Progenitor cell of endocrine pancreas (in vitro differentiated cells): ENCODE measurements around the gene CENPQ. TPM values are rescaled to one million over a fixed set of nuclear protein-coding genes. Genes with fewer than 3 reads are reported as not detected.

Experiments
- DNase-seq: peaks from one replicate; pipeline ENCODE4 v3.0.0; 2021; ENCODE audit warnings: low spot score; ENCODE audit not compliant: unreplicated experiment
- H3K27ac Mint-ChIP-seq: 2 replicates; pipeline ENCODE4 v1.8.0; 2021; ENCODE audit warnings: mild to moderate bottlenecking, moderate library complexity, mixed read lengths
- H3K27me3 Mint-ChIP-seq: 2 replicates; pipeline ENCODE4 v1.8.0; 2021; ENCODE audit warnings: mixed read lengths
- H3K36me3 Mint-ChIP-seq: 2 replicates; pipeline ENCODE4 v1.8.0; 2022; ENCODE audit warnings: mixed read lengths; ENCODE audit not compliant: insufficient read depth
- H3K4me1 Mint-ChIP-seq: 2 replicates; pipeline ENCODE4 v1.8.0; 2021; ENCODE audit warnings: low read depth, mixed read lengths
- H3K4me3 Mint-ChIP-seq: 2 replicates; pipeline ENCODE4 v1.8.0; 2021; ENCODE audit warnings: low read depth, mild to moderate bottlenecking, moderate library complexity, mixed read lengths
- H3K9me3 Mint-ChIP-seq: 2 replicates; pipeline ENCODE4 v1.8.0; 2021; ENCODE audit warnings: low read depth, mixed read lengths
- total RNA-seq: library from RNA; stranded (reverse); gene quantifications from 2 replicates; pipeline ENCODE4 v1.2.1, GENCODE V29; 2021
- TF ChIP-seq, protein P1 (sequence below): fragments of 200-600 bp; sonication (generic); IDR thresholded peaks from one replicate; pipeline ENCODE4 v1.5.0; 2021; ENCODE audit warnings: antibody characterized with exemption, mild to moderate bottlenecking; ENCODE audit not compliant: unreplicated experiment

Gene CENPQ
- total RNA-seq, 1 donor from 2014 or later = 8.0 TPM

DNA sequence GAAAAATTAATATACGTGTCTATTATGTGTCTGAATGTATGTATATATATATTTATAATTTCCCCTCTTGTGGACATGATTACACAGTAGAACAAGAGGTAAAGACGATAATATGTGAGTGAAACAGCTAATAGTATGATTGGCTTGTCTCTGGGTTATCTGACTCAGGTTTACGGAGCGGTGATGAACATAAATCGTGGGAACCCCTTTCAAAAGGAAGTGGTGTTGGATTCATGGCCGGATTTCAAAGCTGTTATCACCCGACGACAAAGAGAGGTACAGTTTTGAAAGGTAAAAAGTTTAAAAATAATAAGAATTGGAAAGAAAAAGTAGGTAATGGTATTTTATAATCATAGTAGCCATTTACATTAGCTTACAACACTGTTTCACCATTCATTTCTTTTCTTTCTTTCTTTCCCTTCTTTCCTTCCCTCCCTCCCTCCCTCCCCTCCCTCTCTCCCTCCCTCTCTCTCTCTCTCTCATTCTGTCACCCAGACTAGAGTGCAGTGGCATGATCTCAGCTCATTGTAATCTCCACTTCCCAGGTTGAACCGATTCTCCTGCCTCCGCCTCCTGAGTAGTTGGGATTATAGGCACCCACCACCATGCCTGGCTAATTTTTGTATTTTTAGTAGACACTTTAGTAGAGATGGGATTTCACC, 52.4 kb downstream of the CENPQ start:
- H3K27me3 Mint-ChIP-seq = no peaks in the 10 kb centered on the region
- TF ChIP-seq, protein P1, sequence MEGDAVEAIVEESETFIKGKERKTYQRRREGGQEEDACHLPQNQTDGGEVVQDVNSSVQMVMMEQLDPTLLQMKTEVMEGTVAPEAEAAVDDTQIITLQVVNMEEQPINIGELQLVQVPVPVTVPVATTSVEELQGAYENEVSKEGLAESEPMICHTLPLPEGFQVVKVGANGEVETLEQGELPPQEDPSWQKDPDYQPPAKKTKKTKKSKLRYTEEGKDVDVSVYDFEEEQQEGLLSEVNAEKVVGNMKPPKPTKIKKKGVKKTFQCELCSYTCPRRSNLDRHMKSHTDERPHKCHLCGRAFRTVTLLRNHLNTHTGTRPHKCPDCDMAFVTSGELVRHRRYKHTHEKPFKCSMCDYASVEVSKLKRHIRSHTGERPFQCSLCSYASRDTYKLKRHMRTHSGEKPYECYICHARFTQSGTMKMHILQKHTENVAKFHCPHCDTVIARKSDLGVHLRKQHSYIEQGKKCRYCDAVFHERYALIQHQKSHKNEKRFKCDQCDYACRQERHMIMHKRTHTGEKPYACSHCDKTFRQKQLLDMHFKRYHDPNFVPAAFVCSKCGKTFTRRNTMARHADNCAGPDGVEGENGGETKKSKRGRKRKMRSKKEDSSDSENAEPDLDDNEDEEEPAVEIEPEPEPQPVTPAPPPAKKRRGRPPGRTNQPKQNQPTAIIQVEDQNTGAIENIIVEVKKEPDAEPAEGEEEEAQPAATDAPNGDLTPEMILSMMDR = no peak
- peaks cover 7% of the 10 kb centered on the region for H3K4me1 Mint-ChIP-seq
- H3K36me3 Mint-ChIP-seq = no peaks in the 10 kb centered on the region
- no peak overlapping the region for H3K4me3 Mint-ChIP-seq
- H3K9me3 Mint-ChIP-seq = peaks cover 4% of the 10 kb centered on the region
- no peak for DNase-seq
- no peak overlapping the region for H3K27ac Mint-ChIP-seq

DNA sequence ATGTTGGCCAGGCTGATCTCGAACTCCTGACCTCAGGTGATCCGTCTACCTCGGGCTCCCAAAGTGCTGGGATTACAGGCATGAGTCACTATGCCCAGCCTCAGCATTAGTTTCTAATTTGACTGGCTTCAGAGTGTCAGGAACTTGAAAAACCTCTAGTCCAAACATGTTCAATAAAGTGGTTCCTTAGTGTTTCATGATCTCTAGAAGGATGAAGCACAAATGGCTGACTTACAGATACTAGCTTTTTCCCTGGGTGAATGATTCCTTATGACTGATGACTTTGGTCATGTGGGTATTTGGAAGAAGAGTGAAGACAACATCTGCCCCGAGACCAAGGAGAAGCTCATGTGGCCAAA, 53.0 kb downstream of the CENPQ start:
- no peak for DNase-seq

DNA sequence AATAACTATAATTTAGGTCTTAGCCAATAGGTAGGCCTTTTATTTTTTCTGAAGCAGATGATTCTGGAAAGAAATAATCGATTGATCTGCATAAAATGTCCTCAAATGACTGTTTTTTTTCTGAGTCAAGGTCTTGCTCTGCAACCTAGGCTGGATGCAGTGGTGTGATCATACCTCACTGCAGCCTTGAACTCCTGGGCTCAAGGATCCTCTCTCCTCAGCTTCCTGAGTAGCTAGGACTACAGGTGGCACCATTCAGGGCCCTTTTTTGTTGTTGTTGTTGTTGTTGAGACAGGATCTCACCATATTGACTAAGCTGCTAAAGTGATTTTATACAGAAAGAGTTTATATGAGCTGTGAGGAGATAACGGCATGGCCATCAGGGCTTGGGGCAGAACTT, 54.7 kb downstream of the CENPQ start:
- Mint-ChIP-seq H3K9me3 (peaks cover 4% of the 10 kb centered on the region), H3K27ac (no peak overlapping the region), H3K27me3 (no peaks in the 10 kb centered on the region), H3K4me1 (peaks cover 12% of the 10 kb centered on the region), H3K4me3 (no peak overlapping the region), H3K36me3 (no peaks in the 10 kb centered on the region)
- TF ChIP-seq, protein P1 = no peak
- DNase-seq = no peak

More for the DNA sequence above, 53.0 kb downstream of the CENPQ start:
- Mint-ChIP-seq H3K36me3 (no peaks in the 10 kb centered on the region), H3K4me3 (no peak overlapping the region), H3K27ac (no peak overlapping the region), H3K9me3 (peaks cover 4% of the 10 kb centered on the region), H3K4me1 (peaks cover 7% of the 10 kb centered on the region), H3K27me3 (no peaks in the 10 kb centered on the region)
- TF ChIP-seq, protein P1 = no peak

DNA sequence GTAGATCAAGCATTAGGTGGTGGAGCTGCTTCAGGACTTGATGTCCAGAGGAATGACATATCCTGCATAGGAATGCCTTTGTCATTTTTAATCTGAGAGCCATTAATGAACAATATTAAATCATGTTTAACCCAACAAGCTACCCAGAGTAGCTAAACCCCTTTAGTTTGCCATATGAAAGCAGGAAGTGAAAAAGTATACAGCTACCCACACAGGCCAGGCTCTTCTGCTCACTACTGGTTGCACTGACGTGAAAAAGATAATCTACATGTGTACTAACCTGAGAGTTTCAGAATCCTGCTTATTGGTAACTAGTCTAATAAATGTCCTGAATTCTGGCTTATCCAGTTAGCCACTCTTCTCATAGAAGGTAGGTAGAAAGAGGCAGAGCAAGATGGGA, 56.5 kb downstream of the CENPQ start:
- Mint-ChIP-seq H3K27me3 (no peaks in the 10 kb centered on the region), H3K4me1 (peaks cover 18% of the 10 kb centered on the region), H3K4me3 (no peak overlapping the region), H3K36me3 (no peaks in the 10 kb centered on the region), H3K27ac (no peak overlapping the region), H3K9me3 (peaks cover 8% of the 10 kb centered on the region)
- TF ChIP-seq, protein P1 = no peak
- no peak for DNase-seq

DNA sequence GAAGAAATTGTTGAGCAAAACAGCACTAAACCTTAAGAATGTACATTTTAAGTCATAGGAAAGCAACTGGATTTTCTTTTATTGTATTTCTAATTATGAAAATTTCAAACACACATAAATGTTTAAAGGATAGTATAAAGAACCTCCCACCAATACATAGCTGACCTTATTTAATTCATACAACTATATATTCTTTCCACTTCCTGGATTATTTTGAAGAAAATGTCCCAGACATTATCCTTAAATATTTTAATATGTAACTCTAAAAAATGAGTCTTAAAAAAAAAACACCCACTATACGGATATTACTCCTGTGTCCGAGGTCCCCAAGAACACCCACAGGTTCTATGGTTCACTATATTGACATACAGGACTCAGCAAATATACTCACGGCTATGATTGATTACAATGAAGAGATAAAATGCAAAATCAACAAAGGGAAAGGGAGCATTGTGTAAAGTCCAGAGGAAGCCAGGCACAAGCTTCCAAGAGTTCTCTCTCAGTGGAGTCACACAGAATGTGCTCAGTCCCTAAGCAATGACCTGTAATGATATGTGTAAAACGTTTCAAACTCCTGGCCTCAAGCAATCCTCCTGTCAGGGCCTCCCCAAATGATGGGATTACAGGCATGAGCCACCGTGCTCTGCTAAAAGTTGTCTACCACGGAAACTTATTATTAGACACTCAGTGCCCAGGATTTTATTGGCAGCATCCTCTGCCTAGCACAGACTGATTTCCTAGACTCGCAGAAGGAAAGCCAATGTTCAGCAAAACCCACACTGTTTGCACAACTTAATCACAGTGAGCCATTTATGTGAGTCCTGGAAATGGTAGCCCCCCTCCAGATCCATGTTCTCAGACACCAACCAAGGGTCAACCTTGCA, 59.8 kb downstream of the CENPQ start:
- DNase-seq = no peak
- peak overlapping the region; percentile 42 for H3K27ac Mint-ChIP-seq
- H3K36me3 Mint-ChIP-seq = no peaks in the 10 kb centered on the region
- H3K4me3 Mint-ChIP-seq = no peak overlapping the region
- H3K4me1 Mint-ChIP-seq = peaks cover 18% of the 10 kb centered on the region
- peaks cover 8% of the 10 kb centered on the region for H3K9me3 Mint-ChIP-seq
- TF ChIP-seq, protein P1 = no peak
- H3K27me3 Mint-ChIP-seq = no peaks in the 10 kb centered on the region
